HepG2 (cell line): ENCODE data around the gene GAN. TPM values are rescaled to one million over a fixed set of nuclear protein-coding genes. Genes with fewer than 3 reads are reported as not detected.

ENCODE experiments used
- SKIL ChIP-seq: sonication (generic); formaldehyde crosslinking; IDR thresholded peaks from 2 replicates; pipeline ENCODE4 v1.8.0; 2022; ENCODE audit warnings: missing genetic modification reagents, mild to moderate bottlenecking, moderate library complexity, borderline replicate concordance
- polyA plus RNA-seq, 8 experiments: library from polyadenylated mRNA; depleted of rRNA in 3 of 8; stranded (reverse) in 7 of 8; unstranded in 1 of 8; fragments of >200 nt; fragmentation: Illumina TruSeq in 4 of 8; extraction: Trizol in 4 of 8; gene quantifications; 2 replicates each; pipeline versions ENCODE4 v1.2.1 to v1.2.3, GENCODE V29; 2011 to 2016; ENCODE audit warnings: low read depth in 4 of 8, missing spikeins in 1 of 8, mixed read lengths in 1 of 8; ENCODE audit not compliant: insufficient read depth in 1 of 8
- total RNA-seq, 5 experiments: library from RNA; depleted of rRNA; stranded (reverse); fragments of >200 nt; fragmentation: Illumina TruSeq; extraction: Trizol; gene quantifications; 2 replicates each; pipeline ENCODE4 v1.2.3, GENCODE V29; 2016; ENCODE audit warnings: low read depth in 1 of 5

GAN gene
- total and polyA plus RNA-seq, 2 of the 13 experiments (the other 11 are each of a cell fraction or from before 2014, with no cell fraction given) = 4.3 to 11.0 TPM

GRCh38 chr16:81437865-81438264 is 123.1 kb downstream of the GAN start (continued):
- TF ChIP-seq SKIL (CRISPR knock-in tag) = no peak

Other genes with a start within 250 kb of the GAN start
- gene C16orf46, start 237.7 kb upstream of the GAN start, total RNA-seq (2016; rRNA removed; fragmentation: Illumina TruSeq; extraction: Trizol) = 0.38 and 1.9 TPM in 2 replicates
- 0.39 and 0.55 TPM in 2 replicates for gene C16orf46, start 237.7 kb upstream of the GAN start, polyA plus RNA-seq (2011; rRNA removed)
- gene GCSH, start 218.6 kb upstream of the GAN start, total RNA-seq (2016; rRNA removed; fragmentation: Illumina TruSeq; extraction: Trizol) = 103 and 117 TPM in 2 replicates
- gene GCSH, start 218.6 kb upstream of the GAN start, polyA plus RNA-seq (2011; rRNA removed) = 23.5 and 35.9 TPM in 2 replicates
- gene BCO1, start 76.3 kb upstream of the GAN start, total RNA-seq (2016; rRNA removed; fragmentation: Illumina TruSeq; extraction: Trizol) = 0.11 TPM in 1 of 2 replicates, not detected in the other
- gene BCO1, start 76.3 kb upstream of the GAN start, polyA plus RNA-seq (2011; rRNA removed) = not detected in 2 replicates
- gene CMIP, start 129.8 kb downstream of the GAN start, total RNA-seq (2016; rRNA removed; fragmentation: Illumina TruSeq; extraction: Trizol) = 10.9 and 21.7 TPM in 2 replicates
- gene CMIP, start 129.8 kb downstream of the GAN start, polyA plus RNA-seq (2011; rRNA removed) = 18.1 and 22.0 TPM in 2 replicates